ENCODE results near the gene TRIM13.
"Not testable (repeated sequence)": the region's sequence is repeated elsewhere in the genome, so short reads cannot be mapped to it uniquely, and the experiment has no call there.

Gene TRIM13, protein sequence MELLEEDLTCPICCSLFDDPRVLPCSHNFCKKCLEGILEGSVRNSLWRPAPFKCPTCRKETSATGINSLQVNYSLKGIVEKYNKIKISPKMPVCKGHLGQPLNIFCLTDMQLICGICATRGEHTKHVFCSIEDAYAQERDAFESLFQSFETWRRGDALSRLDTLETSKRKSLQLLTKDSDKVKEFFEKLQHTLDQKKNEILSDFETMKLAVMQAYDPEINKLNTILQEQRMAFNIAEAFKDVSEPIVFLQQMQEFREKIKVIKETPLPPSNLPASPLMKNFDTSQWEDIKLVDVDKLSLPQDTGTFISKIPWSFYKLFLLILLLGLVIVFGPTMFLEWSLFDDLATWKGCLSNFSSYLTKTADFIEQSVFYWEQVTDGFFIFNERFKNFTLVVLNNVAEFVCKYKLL
- total RNA-seq, result 21.5 to 47.0 (median 26.2) reads per million in 9 experiments

DNA sequence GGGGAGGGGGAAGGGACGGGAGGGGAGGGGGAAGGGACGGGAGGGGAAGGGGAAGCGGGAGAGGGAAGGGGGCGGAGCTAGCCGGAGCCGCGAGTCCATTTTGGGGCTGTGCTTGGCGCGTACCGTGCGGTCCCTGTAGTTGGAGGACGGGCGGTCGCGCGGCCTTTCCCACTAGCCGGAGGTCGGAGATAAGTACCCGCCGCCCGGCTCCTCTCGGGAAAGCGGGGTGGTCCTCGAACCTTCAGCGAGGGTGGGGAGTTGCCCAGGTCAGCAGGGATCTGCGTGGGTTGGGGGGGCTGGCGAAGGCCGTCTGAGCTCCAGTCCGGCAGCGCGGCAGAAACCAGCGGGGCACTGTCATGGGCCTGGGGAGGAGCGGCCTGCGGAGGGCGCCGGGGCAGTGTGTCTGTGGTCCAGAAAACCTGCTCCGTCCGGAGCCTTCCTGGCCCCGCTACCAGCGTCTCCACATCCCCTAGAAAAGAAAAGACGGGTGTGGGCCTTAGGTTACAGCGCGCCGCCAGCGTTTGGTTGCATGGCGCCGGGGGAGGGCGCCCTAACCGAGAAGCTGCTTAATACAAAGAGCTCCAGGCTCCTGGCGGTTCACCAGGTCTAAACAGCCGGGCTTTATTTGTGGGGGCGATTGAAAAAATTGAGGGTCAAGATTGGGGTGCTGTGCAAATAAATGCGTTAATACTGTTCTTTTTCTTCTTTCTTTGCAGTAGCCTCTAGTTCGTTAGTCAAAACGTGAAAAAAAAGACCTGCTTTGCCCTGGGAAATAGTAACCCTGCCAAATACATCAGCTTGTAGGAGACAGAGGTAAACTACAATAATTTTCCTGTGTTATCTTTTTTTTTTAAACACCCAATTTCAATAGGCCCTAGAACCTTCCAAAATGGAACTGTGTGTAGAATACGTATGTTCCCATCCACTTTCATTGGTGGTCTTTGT is at the start of gene TRIM13:
Gene TRIM13 (plus strand): TSS at position 92 of the 945 bp plus-strand sequence. CDS start 14,899 bp downstream, outside the sequence.
- Mint-ChIP-seq H3K4me1 (ENCODE audit: low read depth in 2 of 2) (peaks cover 19 to 51% of the 10 kb centered on the region in 2 donors), H3K9me3 (no peaks in the 10 kb centered on the region), H3K4me3 (peak within 1 kb of the TSS; percentile 85 to 86), H3K36me3 (ENCODE audit: insufficient read depth) (peaks cover 26% of the 10 kb centered on the region), H3K27me3 (no peaks in the 10 kb centered on the region), H3K27ac (peak within 1 kb of the TSS; percentile 90 to 93)
- DNase-seq, result peak; percentile 73 to 81 (median 74)
- peak; percentile 81 for ATAC-seq (replicated peaks)

DNA sequence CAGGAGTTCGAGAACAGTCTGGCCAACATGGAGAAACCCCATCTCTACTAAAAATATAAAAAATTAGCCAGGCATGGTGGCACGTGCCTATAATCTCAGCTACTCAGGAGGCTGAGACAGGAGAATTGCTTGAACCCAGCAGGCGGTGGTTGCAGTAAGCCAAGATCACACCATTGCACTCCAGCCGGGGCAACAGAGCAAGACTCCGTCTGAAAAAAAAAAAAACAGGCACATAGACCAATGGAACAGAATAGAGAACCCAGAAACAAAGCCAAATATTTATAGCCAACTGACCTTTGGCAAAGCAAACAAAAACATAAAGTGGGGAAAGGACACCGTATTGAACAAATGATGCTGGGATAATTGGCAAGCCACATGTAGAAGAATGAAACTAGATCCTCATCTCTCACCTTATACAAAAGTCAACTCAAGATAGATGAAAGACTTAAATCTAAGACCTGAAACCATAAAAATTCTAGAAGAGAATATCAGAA is 48.0 kb upstream of the TRIM13 start:
- not testable (repeated sequence) for ATAC-seq (replicated peaks); H3K4me3 Mint-ChIP-seq; H3K9me3 Mint-ChIP-seq; H3K4me1 Mint-ChIP-seq (ENCODE audit: low read depth in 2 of 2); H3K27ac Mint-ChIP-seq; H3K27me3 Mint-ChIP-seq; H3K36me3 Mint-ChIP-seq (ENCODE audit: insufficient read depth); DNase-seq

DNA sequence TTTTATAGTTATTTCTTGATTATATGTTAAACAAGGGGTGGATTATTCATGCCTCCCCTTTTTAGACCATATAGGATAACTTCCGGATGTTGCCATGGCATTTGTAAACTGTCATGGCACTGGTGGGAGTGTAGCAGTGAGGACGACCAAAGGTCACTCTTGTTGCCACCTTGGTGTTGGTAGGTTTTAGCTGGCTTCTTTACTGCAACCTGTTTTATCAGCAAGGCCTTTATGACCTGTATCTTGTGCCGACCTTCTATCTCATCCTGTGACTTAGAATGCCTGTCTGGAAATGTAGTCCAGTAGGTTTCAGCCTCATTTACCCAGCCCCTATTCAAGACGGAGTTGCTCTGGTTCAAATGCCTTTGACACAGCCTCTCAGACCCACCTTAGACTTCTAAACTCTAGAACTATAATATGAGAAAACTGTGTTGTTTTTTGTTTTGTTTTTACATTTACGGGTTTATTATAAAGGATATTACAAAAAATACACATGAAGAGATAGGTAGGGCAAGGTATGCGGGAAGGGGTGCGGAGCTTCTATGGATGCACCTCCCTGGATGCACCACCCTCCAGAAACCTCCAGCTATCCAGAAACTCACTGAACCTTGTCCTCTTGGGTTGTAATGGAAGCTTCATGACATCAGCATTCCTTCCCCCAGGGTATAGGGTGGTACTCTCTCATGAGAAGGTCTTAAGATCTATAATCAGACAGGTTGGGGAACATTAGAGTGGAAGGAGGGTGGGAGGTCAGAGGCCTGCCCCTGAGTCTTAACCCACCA is 44.9 kb upstream of the TRIM13 start:
- DNase-seq (no peak), ATAC-seq (replicated peaks) (no peak)
- no peaks in the 10 kb centered on the region for H3K9me3 Mint-ChIP-seq
- no peaks in the 10 kb centered on the region for H3K36me3 Mint-ChIP-seq (ENCODE audit: insufficient read depth)
- peaks cover 5 to 20% of the 10 kb centered on the region in 2 donors for H3K27me3 Mint-ChIP-seq
- no peak overlapping the region for H3K27ac Mint-ChIP-seq
- H3K4me3 Mint-ChIP-seq, result no peak overlapping the region
- no peaks in the 10 kb centered on the region for H3K4me1 Mint-ChIP-seq (ENCODE audit: low read depth in 2 of 2)

DNA sequence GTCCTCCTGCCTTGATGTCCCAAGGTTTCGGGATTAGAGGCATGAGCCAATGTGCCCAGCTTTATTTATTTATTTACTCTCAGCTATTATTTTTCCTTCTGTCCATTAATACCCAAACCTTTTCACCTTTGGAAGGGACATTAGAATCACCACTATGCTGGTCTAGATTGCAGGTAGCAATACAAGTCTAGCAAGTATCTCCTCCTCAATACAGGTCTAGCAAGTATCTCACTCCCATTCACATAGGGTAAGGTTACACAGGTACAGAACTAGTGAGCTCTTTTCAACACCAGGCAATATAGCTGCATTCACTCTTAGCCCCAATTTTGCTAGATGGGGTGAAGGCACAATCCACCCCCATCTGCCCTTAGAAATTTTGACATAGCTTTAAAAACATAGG is 43.3 kb upstream of the TRIM13 start:
- no peaks in the 10 kb centered on the region for H3K9me3 Mint-ChIP-seq
- H3K27ac Mint-ChIP-seq, result no peak overlapping the region
- no peaks in the 10 kb centered on the region for H3K36me3 Mint-ChIP-seq (ENCODE audit: insufficient read depth)
- H3K4me3 Mint-ChIP-seq, result no peak overlapping the region
- DNase-seq, result no peak
- peaks cover 10 to 30% of the 10 kb centered on the region in 2 donors for H3K27me3 Mint-ChIP-seq
- ATAC-seq (replicated peaks), result no peak
- no peaks in the 10 kb centered on the region for H3K4me1 Mint-ChIP-seq (ENCODE audit: low read depth in 2 of 2)

DNA sequence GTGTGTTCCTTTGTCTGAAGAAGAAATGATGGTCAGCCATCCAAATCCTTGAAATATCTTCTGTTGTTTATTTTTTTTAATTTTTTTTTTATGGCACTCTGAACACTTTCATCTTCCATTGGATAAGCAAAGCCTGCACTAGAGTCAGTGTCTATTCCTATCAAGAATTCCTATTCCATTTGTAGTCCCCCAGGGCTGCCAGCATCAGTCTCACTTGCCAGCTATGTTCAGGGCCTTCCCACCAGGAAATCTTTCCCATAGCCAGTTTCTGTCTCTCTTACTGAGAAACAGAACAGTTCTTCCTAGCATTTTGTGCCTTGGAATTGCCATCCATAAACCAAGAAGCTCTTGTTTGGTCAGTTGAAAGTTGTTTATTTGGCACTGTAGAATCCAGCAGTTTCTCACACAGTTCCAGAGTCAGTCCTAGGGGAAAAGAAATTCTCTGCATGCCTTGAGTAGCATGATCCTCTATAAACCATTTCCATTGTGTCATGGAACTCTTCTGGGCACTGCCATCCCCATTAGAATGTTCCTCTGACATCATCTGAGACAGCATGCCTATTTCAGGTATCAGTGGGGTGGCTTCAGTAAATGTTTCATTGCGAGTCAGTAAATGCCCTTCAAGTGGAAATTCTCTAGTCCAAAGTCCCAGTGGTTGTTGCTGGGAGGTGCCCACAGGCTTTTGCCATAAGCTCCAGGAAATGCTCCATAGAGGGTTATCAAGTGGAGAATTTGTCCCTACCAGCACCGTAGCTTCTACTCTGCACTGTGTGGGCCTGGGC is 42.0 kb upstream of the TRIM13 start:
- Mint-ChIP-seq H3K27ac (no peak overlapping the region), H3K9me3 (no peaks in the 10 kb centered on the region), H3K4me3 (no peak overlapping the region), H3K27me3 (peaks cover 10 to 30% of the 10 kb centered on the region in 2 donors), H3K4me1 (ENCODE audit: low read depth in 2 of 2) (no peaks in the 10 kb centered on the region), H3K36me3 (ENCODE audit: insufficient read depth) (no peaks in the 10 kb centered on the region)
- ATAC-seq (replicated peaks) (no peak), DNase-seq (no peak)

DNA sequence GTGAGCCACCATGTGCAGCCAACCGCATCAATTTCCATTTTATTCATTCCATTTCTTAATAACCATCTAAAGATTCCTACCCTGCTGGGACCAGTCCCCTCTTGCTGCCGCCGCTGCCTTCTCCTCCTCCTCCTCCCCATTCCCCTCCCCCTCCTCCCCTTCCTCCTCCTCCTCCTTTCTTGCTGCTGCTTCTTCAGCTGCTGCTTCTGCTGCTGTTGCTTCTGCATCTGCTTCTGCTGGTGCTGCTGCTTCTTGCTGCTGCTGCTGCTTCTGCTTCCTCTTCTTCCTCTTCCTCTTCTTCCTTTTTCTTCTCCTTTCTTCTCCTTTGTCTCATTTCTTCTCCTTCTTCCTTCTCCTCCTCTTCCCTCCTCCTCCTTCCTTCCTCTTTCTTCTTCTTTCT is 40.7 kb upstream of the TRIM13 start:
- Mint-ChIP-seq H3K27me3 (peaks cover 10 to 35% of the 10 kb centered on the region in 2 donors), H3K4me1 (ENCODE audit: low read depth in 2 of 2) (no peaks in the 10 kb centered on the region), H3K36me3 (ENCODE audit: insufficient read depth) (no peaks in the 10 kb centered on the region), H3K4me3 (no peak overlapping the region), H3K9me3 (peaks cover 0 to 3% of the 10 kb centered on the region in 2 donors), H3K27ac (no peak overlapping the region)
- DNase-seq (no peak), ATAC-seq (replicated peaks) (no peak)

DNA sequence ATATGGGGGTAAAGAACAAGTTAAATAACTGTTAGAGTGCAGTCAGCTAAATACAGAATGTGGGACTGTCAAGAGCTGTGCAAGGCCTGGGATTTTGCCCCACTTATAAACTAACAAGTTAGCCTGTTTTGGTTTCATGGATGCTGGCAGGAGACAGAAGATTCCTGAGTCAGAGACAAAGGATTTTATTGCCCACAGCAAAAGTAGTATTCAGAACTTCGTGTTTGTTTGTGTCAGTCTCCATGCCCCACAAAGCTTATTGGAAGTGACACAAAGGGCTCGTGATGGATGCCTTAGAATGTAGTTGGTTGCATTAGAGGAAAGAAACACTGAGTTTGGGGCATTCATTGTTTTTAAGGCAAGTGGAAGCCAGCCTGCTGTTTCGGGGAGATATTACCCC is 38.5 kb upstream of the TRIM13 start:
- Mint-ChIP-seq H3K36me3 (ENCODE audit: insufficient read depth) (no peaks in the 10 kb centered on the region), H3K4me1 (ENCODE audit: low read depth in 2 of 2) (no peaks in the 10 kb centered on the region), H3K27ac (no peak overlapping the region), H3K27me3 (peaks cover 10 to 32% of the 10 kb centered on the region in 2 donors), H3K9me3 (peaks cover 0 to 3% of the 10 kb centered on the region in 2 donors), H3K4me3 (no peak overlapping the region)
- ATAC-seq (replicated peaks), result no peak
- DNase-seq, result no peak

DNA sequence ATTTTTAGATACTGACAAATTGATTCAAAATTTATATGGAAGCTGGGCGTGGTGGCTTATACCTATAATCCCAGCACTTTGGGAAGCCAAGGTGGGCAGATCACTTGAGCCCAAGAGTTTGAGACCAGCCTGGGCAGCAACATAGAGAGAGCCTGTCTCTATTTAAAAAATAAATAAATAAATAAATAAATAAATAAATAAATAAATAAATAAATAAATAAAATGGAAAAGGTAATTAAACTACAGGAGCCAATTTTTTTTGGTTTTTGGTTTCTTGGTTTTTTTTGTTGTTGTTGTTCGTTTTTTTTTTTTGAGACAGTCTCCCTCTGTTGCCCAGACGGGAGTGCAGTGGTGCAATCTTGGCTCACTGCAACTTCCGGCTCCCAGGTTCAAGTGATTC is 29.4 kb upstream of the TRIM13 start:
- Mint-ChIP-seq H3K27me3 (no peaks in the 10 kb centered on the region), H3K9me3 (no peaks in the 10 kb centered on the region), H3K4me3 (no peak overlapping the region), H3K36me3 (ENCODE audit: insufficient read depth) (peaks cover 3% of the 10 kb centered on the region), H3K4me1 (ENCODE audit: low read depth in 2 of 2) (no peaks in the 10 kb centered on the region), H3K27ac (no peak overlapping the region)
- ATAC-seq (replicated peaks) (no peak), DNase-seq (no peak)

DNA sequence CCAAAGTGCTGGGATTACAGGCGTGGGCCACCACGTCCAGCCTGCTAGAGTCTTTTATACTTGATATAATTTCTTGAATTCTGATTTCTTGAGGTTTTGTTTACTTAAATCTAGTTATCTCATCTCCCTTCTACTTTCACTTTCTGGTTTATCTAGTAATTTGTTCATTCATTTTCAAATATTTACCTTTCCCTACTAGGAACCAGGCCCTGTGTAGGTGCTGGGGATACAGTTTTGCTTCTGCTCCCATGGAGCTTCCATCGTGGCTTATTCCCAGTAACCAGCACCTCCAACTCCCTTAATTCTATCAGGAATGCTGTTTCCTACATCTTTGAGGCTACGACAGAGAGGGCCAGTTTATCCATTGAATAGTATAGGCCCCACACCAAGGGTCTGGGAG is 24.1 kb upstream of the TRIM13 start:
- H3K4me3 Mint-ChIP-seq, result no peak overlapping the region
- H3K9me3 Mint-ChIP-seq, result no peaks in the 10 kb centered on the region
- no peaks in the 10 kb centered on the region for H3K4me1 Mint-ChIP-seq (ENCODE audit: low read depth in 2 of 2)
- peaks cover 3% of the 10 kb centered on the region for H3K36me3 Mint-ChIP-seq (ENCODE audit: insufficient read depth)
- H3K27me3 Mint-ChIP-seq, result no peaks in the 10 kb centered on the region
- ATAC-seq (replicated peaks), result no peak
- no peak for DNase-seq
- H3K27ac Mint-ChIP-seq, result no peak overlapping the region

DNA sequence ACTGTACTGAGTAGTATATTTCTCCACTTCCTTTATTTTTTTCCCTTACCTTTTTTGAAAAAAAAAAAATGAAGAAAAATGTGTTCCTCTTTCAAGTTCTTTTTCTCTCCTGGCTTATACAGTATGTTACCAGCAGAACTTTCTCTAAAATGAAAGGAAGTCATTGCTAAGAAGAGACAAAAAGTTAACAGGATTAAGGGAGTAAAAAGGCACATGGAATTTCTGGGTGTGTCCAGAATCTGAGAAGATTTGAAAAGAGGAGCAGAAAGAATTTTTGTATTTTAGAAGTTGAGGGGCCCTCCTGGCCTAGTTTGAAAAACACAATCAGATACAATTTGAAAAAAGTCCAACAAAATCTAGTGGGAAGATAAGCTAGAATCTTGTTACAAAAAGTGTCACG is 21.0 kb upstream of the TRIM13 start:
- ATAC-seq (replicated peaks), result no peak

DNA sequence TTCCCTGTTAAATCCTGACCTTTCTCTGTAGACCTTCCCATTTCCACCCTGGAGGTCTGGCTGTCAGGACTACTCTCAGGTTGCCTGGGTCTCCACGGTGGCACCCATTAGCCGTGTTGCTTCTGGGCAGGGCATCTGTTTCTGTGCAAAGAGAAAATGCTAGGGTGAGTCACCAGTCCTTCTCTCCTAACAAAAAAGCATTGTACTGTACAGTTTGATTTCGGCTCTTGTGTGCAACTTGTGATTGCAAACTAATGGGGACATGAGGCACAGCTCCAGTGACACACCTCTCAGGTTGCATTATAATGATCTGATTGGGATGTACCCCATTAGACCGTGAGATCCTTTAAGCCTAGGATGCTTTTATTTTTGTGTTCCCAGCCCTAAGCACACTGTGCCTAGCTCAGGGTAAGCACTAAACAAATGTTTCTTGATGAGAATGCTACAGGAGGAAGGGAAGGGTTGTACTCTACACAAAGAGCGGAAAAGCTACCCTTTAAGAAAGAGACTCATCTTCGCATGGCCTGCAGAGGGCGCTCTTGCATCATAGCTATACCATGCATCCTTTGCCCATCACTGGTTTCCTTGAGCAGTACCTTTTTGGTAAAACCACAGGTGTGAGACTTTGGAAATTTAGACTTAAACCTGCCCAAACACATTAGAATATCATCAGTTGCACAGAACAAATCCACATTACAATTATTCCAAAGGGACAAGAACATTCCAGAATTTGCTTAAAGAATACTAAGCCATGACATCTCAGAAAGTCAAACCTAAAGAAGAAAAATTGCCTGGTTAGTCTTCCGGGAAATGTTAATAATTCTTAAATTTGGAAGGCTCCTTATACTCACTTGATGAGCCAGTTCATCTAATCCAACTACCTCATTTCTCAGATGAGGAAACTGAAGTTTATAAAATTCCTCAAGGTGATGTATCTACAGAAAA is 20.3 kb upstream of the TRIM13 start:
- no peaks in the 10 kb centered on the region for H3K9me3 Mint-ChIP-seq
- no peak overlapping the region for H3K27ac Mint-ChIP-seq
- DNase-seq, result peak; percentile 68 to 75 (median 71)
- no peaks in the 10 kb centered on the region for H3K4me1 Mint-ChIP-seq (ENCODE audit: low read depth in 2 of 2)
- H3K4me3 Mint-ChIP-seq, result no peak overlapping the region
- H3K36me3 Mint-ChIP-seq (ENCODE audit: insufficient read depth), result no peaks in the 10 kb centered on the region
- H3K27me3 Mint-ChIP-seq, result no peaks in the 10 kb centered on the region
- peak; percentile 85 for ATAC-seq (replicated peaks)

More for the DNA sequence above, 21.0 kb upstream of the TRIM13 start:
- Mint-ChIP-seq H3K27ac (no peak overlapping the region), H3K4me1 (ENCODE audit: low read depth in 2 of 2) (no peaks in the 10 kb centered on the region), H3K27me3 (no peaks in the 10 kb centered on the region), H3K36me3 (ENCODE audit: insufficient read depth) (no peaks in the 10 kb centered on the region), H3K4me3 (no peak overlapping the region), H3K9me3 (no peaks in the 10 kb centered on the region)
- DNase-seq, result no peak
